Measurements from ENCODE around the gene NLRP13.

GRCh38 chr19:55935206-55935605 is 3.1 kb upstream of the NLRP13 start:
- TF ChIP-seq POLR2AphosphoS5 (IDR thresholded peaks at IDR 0.05; ENCODE audit: low read depth, low read length) (no peak), FOXP2 (optimal IDR thresholded peaks at IDR 0.05; ENCODE audit: borderline replicate concordance, extremely low read depth, extremely low read length, insufficient read depth) (no peak), REST (IDR thresholded peaks at IDR 0.05; ENCODE audit: insufficient read depth in 1 of 2, low read depth in 2 of 2, low read length in 2 of 2) (no peak), TAF1 (IDR thresholded peaks at IDR 0.05; ENCODE audit: borderline replicate concordance, insufficient read depth, low read length) (no peak)
